BE2C (cell line): Measurements from ENCODE around the gene CHAF1A.

Experiments
- DNase-seq: peaks from one replicate; pipeline ENCODE4 v3.0.0-alpha.2; 2020
- H3K27me3 ChIP-seq: fragments of 250-450 bp; sonication (Bioruptor Pico); 2 replicates; pipeline ENCODE4 v1.5.1; 2020; ENCODE audit warnings: mild to moderate bottlenecking
- H3K36me3 ChIP-seq: fragments of 250-450 bp; sonication (Bioruptor Pico); 2 replicates; pipeline ENCODE4 v1.5.1; 2020; ENCODE audit warnings: mild to moderate bottlenecking
- H3K4me1 ChIP-seq: fragments of 250-450 bp; sonication (Bioruptor Pico); 2 replicates; pipeline ENCODE4 v1.5.1; 2020
- H3K4me3 ChIP-seq: 2 replicates; pipeline ENCODE4 v1.5.1; 2011; ENCODE audit warnings: low read depth, low read length
- H3K9me3 ChIP-seq: fragments of 250-450 bp; sonication (Bioruptor Pico); 2 replicates; pipeline ENCODE4 v1.5.1; 2020
- CTCF ChIP-seq: IDR thresholded peaks from 2 replicates; pipeline ENCODE4 v1.5.1; 2012; ENCODE audit warnings: mild to moderate bottlenecking, low read depth, low read length

Gene CHAF1A

GRCh38 chr19:4405977-4406376, 3.5 kb downstream of the CHAF1A start:
- Histone ChIP-seq H3K27me3 (no peaks in the 10 kb centered on the region), H3K4me3 (no peak overlapping the region), H3K4me1 (no peaks in the 10 kb centered on the region), H3K36me3 (peaks cover 51% of the 10 kb centered on the region), H3K9me3 (no peaks in the 10 kb centered on the region)
- no peak for DNase-seq
- TF ChIP-seq CTCF: no peak

GRCh38 chr19:4406626-4407025, 4.2 kb downstream of the CHAF1A start:
- Histone ChIP-seq H3K27me3 (no peaks in the 10 kb centered on the region), H3K9me3 (no peaks in the 10 kb centered on the region), H3K4me3 (no peak overlapping the region), H3K36me3 (peaks cover 56% of the 10 kb centered on the region), H3K4me1 (no peaks in the 10 kb centered on the region)
- DNase-seq: no peak
- no peak for TF ChIP-seq CTCF

- H3K4me1 ChIP-seq: no peaks in the 10 kb centered on the region
- H3K9me3 ChIP-seq: no peaks in the 10 kb centered on the region
- DNase-seq: no peak
- no peak for TF ChIP-seq CTCF
- H3K36me3 ChIP-seq: peaks cover 74% of the 10 kb centered on the region
- no peak overlapping the region for H3K4me3 ChIP-seq
- no peaks in the 10 kb centered on the region for H3K27me3 ChIP-seq
Measured at GRCh38 chr19:4409123-4409933, 6.9 kb downstream of the CHAF1A start.

GRCh38 chr19:4413588-4413987, 11.1 kb downstream of the CHAF1A start:
- no peak for TF ChIP-seq CTCF
- H3K27me3 ChIP-seq: no peaks in the 10 kb centered on the region
- no peak for DNase-seq
- no peaks in the 10 kb centered on the region for H3K9me3 ChIP-seq
- peaks cover 87% of the 10 kb centered on the region for H3K36me3 ChIP-seq
- H3K4me1 ChIP-seq: no peaks in the 10 kb centered on the region
- H3K4me3 ChIP-seq: no peak overlapping the region

GRCh38 chr19:4414144-4414799, 11.8 kb downstream of the CHAF1A start:
- Histone ChIP-seq H3K4me1 (no peaks in the 10 kb centered on the region), H3K9me3 (no peaks in the 10 kb centered on the region), H3K4me3 (no peak overlapping the region), H3K27me3 (no peaks in the 10 kb centered on the region), H3K36me3 (peaks cover 83% of the 10 kb centered on the region)
- TF ChIP-seq CTCF: no peak
- DNase-seq: no peak

GRCh38 chr19:4414800-4415321, 12.4 kb downstream of the CHAF1A start:
- no peak for TF ChIP-seq CTCF
- Histone ChIP-seq H3K4me1 (no peaks in the 10 kb centered on the region), H3K36me3 (peaks cover 83% of the 10 kb centered on the region), H3K4me3 (no peak overlapping the region), H3K27me3 (no peaks in the 10 kb centered on the region), H3K9me3 (no peaks in the 10 kb centered on the region)
- DNase-seq: no peak
